HFF-Myc (cell line): ENCODE data around the gene C9orf50.

Experiments used
- DNase-seq: peaks from one replicate; pipeline ENCODE4 v3.0.0-alpha.2; 2011; ENCODE audit warnings: low read depth; ENCODE audit errors: extremely low read depth
- H3K4me3 ChIP-seq: replicated peaks from 2 replicates; pipeline ENCODE4 v1.5.1; 2011; ENCODE audit warnings: low read depth, mild to moderate bottlenecking, control low read depth, low read length
- TF ChIP-seq, protein P1 (sequence below): IDR thresholded peaks from 2 replicates; pipeline ENCODE4 v1.5.1; 2012; ENCODE audit warnings: mild to moderate bottlenecking, low read depth, low read length, control low read depth; ENCODE audit errors: missing control alignments

C9orf50 gene

DNA sequence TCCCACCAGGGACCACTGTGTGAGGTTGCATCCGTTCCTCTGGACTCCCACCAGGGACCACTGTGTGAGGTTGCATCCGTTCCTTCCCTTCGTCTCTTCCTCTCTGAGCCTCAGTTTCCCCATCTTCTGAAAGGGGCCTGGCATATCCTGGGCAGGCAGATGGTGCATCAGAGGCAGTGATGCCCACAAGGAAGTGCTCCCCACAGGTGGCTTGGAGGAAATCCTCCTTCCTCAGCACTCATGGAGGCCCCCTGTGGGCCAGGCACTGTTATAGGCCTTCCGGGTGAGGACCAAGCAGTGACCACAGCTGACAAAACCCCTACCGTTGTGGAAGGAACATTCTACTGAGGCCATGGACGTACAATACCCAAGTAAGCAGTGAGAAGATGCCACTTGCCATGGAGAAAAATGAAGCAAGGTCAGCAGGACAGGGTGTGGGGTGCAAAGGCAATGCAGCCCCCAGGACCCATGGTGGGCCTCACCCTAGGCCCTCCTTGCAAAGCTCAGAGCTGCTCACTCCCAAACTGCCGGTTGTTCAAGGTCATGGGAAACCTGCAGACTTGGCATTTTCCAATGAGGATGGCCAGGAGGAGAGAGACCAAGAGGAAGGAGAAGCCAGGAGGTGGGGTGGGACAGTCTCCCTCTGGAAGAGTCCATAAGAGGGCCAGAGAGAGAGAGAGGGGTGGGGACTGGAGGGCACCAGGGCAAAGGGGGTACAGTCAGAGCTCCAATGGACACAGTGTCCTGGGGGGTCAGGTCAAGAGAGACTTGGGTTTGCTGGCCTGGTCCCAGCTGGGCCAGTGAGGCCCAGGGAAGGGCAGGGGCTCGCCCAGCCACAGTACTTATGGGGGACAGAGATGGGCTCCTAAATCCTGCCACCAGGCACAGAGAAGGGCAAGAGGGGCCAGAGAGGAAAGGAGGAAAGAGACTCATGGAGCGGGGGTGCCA, 51.1 kb downstream of the C9orf50 start:
- no peak overlapping the region for H3K4me3 ChIP-seq
- TF ChIP-seq, protein P1, sequence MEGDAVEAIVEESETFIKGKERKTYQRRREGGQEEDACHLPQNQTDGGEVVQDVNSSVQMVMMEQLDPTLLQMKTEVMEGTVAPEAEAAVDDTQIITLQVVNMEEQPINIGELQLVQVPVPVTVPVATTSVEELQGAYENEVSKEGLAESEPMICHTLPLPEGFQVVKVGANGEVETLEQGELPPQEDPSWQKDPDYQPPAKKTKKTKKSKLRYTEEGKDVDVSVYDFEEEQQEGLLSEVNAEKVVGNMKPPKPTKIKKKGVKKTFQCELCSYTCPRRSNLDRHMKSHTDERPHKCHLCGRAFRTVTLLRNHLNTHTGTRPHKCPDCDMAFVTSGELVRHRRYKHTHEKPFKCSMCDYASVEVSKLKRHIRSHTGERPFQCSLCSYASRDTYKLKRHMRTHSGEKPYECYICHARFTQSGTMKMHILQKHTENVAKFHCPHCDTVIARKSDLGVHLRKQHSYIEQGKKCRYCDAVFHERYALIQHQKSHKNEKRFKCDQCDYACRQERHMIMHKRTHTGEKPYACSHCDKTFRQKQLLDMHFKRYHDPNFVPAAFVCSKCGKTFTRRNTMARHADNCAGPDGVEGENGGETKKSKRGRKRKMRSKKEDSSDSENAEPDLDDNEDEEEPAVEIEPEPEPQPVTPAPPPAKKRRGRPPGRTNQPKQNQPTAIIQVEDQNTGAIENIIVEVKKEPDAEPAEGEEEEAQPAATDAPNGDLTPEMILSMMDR = peak; percentile 57

DNA sequence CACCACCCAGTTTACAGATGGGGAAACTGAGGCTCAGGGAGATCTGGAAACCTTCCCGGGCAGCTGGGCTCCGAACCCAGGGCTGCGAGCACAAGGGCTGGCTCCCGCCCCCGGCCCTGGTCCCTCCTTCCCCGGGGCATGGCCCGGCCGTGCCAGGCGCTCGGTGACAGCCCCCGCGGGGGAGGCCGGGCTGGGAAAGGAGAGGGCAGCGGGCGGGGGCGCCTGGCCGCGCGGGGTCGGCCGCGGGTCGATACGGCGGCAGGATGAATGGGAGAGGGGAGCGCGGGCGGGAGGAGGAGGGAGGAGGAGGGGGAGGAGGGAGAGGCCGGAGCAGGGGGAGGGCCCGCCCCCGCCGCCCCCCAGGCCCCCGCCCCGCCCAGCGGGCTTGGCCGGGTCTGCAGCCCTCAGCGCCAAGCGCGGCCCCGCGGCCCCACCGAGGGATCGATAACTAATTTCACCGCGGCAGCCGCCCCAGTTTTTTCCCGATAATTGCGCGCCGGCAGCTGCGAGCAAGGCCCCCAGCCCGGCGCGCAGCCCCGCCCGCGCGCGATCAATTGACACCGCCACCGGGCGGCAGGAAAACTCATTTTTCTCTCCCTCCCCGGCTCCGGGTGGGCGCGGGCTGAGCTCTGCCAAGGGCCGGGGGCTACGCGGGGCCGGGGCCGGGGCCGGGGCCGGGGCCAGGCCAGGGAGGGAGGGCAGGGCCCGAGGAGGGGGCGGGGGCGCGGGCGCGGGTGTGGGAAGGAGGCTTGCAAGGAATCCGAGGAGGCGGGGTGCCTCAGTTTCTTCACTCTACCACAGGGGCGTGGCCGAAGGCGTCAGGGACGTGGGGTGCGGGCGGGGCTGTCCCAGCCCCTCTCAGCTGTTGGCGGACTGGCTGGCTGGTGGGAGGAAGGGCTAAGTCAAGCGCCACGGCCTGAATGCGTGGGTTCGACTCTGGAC, 52.1 kb downstream of the C9orf50 start:
- no peak for DNase-seq
- TF ChIP-seq, protein P1 = no peak
- H3K4me3 ChIP-seq = peak overlapping the region; percentile 42

More for the DNA sequence above, 51.1 kb downstream of the C9orf50 start:
- no peak for DNase-seq

DNA sequence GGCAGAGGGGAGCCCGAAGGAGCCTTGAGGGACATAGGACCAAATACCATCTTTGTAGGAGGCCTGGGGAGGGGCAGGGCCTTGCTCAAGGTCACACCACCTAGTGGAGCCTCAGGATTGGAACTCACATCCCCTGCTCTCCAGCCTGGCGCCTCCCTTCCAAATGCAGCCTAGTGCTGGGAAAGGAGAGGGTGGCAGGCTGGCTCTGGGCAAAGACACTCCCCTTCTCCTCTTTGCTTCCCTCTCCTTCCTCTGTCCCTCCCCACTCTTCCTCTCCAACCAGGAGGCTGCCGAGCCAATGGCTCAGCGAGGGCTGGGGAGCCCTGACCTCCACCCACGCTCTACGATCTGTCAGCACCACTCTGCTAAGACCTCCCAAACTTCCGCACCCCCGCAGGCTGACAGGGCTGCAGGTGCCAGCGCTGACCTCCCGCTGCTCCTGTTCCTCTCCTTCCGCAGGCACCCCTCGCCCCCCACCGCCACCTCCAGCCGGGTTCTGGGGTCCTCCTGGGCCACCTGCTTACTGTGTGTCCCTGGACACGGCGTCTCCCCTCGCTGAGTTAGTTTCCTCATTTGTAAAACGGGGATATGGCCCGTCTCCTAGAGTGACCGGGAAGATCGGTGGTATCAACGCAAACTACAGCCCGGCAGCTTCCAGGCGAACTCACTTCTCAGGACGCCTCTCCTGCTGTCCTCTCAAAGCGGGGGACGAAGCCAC, 52.9 kb downstream of the C9orf50 start:
- H3K4me3 ChIP-seq = peak overlapping the region; percentile 42
- TF ChIP-seq, protein P1 = no peak
- DNase-seq = no peak

DNA sequence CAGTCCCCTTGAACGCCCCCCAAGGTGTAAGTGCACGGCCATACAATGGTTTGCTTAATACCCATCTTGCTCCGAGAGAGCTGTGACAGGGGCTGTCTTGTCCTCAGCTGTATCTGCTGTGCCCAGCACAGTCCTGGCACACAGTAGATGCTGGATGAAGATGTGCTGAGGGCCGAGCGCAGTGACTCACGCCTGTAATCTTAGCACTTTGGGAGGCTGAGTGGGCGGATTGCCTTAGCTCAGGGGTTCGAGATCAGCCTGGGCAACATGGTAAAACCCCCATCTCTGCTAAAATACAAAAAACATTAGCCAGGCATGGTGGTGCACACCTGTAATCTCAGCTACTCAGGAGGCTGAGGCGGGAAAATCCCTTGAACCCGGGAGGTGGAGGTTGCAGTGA, 53.6 kb downstream of the C9orf50 start:
- no peak overlapping the region; the same call in 1 of the 2 replicates for H3K4me3 ChIP-seq
- TF ChIP-seq, protein P1 = no peak
- no peak for DNase-seq

DNA sequence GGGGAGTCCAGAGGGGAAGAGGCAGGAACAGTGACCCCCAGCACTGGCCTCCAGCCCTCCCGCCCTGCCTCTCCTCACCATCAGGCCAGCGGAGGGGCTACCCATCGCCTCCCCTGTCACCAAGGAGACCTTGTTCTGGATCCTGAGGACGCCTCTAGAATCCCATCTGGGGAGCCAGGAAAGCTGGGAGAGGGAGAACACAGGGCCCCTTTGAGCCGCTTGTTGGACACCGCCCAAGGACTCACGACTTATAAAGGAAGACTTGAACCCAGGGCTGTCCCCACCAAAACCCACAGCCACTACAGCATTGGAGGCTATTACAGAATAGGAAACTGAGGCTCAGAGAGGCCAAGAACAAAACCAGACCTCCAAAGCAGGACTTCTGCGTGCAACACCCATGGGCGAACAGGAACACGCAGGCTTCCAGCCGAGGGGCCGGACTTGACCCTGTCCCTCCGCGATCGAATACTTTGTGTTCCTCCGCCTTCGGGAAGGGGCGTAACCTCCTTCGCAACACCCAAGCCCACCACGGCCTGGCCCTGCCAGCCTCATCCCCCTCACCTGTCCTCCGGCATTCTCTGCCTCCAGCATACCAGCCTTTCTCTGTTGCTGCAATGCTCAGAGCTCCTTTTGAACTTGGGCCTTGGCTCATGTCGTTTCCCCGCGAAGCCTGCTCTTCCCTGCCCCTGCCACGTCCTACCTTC, 54.2 kb downstream of the C9orf50 start:
- no peak overlapping the region for H3K4me3 ChIP-seq
- TF ChIP-seq, protein P1 = no peak
- DNase-seq = no peak
